Measurements from ENCODE around the gene SYT17. TPM values are rescaled to one million over a fixed set of nuclear protein-coding genes. Genes with fewer than 3 reads are reported as not detected.

The SYT17 gene
- total and polyA plus RNA-seq, 11 donors = 0.23 to 5.2 (median 0.66) TPM

- no peaks in the 10 kb centered on the region for H3K4me1 ChIP-seq
- H3K27ac ChIP-seq = no peak overlapping the region
- WGBS, 4 donors = 73 to 83% (median 78%) methylated on average over 8 of the region's 8 CpGs
- H3K27me3 ChIP-seq = no peaks in the 10 kb centered on the region
- intact Hi-C loops (cut with DNase I) = no loop called here
- H3K9me3 ChIP-seq = peaks cover 0 to 23% (median 8%) of the 10 kb centered on the region in 12 donors
- H3K36me3 ChIP-seq = peaks cover 0 to 2% (median 0%) of the 10 kb centered on the region in 9 donors
- H3K4me3 ChIP-seq = no peak overlapping the region
- no peak for TF ChIP-seq POLR2A (IDR thresholded peaks at IDR 0.05)
- no peak for TF ChIP-seq CTCF (IDR thresholded peaks at IDR 0.05)
- ATAC-seq (no peak), DNase-seq (no peak)
Measured at GRCh38 chr16:19231881-19232280, 63.8 kb downstream of the SYT17 start.

DNA sequence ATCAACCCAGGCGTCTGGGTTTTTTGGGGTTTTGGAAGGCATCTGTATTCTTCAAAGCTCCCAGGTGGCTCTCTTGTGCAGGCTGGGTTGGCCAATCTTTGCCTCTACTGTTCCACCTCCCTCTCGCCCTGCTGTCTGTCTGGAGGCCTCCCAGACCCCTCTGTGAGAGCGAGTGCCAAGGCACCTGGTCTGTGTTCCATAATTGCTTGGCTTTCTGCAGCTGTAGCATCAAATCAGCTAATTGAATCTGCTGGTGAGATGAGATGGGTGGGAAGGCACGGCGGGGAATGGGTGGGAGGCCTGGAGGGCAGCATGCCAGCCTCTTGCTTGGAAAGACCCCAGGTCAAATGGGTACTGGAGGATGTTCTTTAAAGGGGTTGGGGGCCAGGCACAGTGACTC lies 64.9 kb downstream of the SYT17 start:
- Histone ChIP-seq H3K27ac (no peak overlapping the region), H3K4me3 (no peak overlapping the region), H3K27me3 (no peaks in the 10 kb centered on the region), H3K9me3 (peaks cover 0 to 23% (median 8%) of the 10 kb centered on the region in 12 donors), H3K36me3 (no peaks in the 10 kb centered on the region), H3K4me1 (no peaks in the 10 kb centered on the region)
- intact Hi-C loops (cut with DNase I) = no loop called here
- WGBS, 4 donors = 81 to 90% (median 84%) methylated on average over 5 of the region's 5 CpGs
- DNase-seq (no peak), ATAC-seq (no peak)
- TF ChIP-seq CTCF (IDR thresholded peaks at IDR 0.05) = no peak
- TF ChIP-seq POLR2A (IDR thresholded peaks at IDR 0.05) = no peak

GRCh38 chr16:19235478-19235877 lies 67.4 kb downstream of the SYT17 start:
- no peaks in the 10 kb centered on the region for H3K4me1 ChIP-seq
- no peak overlapping the region for H3K27ac ChIP-seq
- no peak overlapping the region for H3K4me3 ChIP-seq
- ATAC-seq (no peak), DNase-seq (no peak)
- H3K36me3 ChIP-seq = no peaks in the 10 kb centered on the region
- peaks cover 0 to 23% (median 11%) of the 10 kb centered on the region in 12 donors for H3K9me3 ChIP-seq
- H3K27me3 ChIP-seq = no peaks in the 10 kb centered on the region
- WGBS, 4 donors = 85 to 89% (median 86%) methylated on average over 4 of the region's 4 CpGs
- TF ChIP-seq POLR2A (IDR thresholded peaks at IDR 0.05) = no peak
- intact Hi-C loops (cut with DNase I) = no loop called here

- WGBS, 4 donors = 95 to 99% (median 96%) methylated on average over 4 of the region's 4 CpGs
- no peaks in the 10 kb centered on the region for H3K4me1 ChIP-seq
- no peak for ATAC-seq
- no peaks in the 10 kb centered on the region for H3K36me3 ChIP-seq
- peaks cover 0 to 23% (median 12%) of the 10 kb centered on the region in 12 donors for H3K9me3 ChIP-seq
- H3K27ac ChIP-seq = no peak overlapping the region
- no peaks in the 10 kb centered on the region for H3K27me3 ChIP-seq
- no peak overlapping the region for H3K4me3 ChIP-seq
- DNase-seq = no peak
- no peak for TF ChIP-seq POLR2A (IDR thresholded peaks at IDR 0.05)
- no peak for TF ChIP-seq CTCF (IDR thresholded peaks at IDR 0.05)
- intact Hi-C loops (cut with DNase I) = no loop called here
Measured at GRCh38 chr16:19235886-19236285, 67.8 kb downstream of the SYT17 start.

DNA sequence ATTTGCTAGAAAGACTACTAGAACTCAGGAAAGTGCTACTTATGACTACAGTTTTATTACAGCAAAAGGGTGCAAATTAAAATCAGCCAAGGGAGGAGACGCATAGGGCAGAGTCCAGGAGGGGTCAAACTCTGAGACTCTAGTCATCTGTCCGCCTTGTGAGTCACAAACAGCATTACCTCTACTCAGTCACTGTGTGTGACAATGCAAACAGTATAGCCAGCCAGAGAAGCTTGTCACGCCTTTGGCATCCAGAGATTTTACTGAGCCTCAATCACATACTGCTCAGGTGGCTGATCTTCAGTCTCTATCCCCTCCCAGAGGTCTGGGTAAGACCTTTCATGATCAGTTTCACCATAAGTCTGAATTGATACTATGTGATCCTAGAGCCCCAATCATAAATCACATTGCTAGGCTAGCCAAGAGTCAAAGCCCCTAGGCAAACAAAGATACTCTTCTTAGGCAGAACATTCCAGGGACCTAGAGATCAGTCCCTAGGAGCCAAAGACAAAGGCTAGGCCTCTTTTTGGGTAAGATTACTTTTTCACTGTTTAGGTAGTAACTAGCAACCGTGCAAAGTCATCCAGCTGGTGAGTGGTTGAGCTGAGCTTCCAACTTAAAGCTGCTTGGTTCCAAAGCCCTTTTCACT lies 68.6 kb downstream of the SYT17 start:
- no peak for TF ChIP-seq CTCF (IDR thresholded peaks at IDR 0.05)
- no peak for TF ChIP-seq POLR2A (IDR thresholded peaks at IDR 0.05)
- DNase-seq (no peak), ATAC-seq (no peak)
- no peak overlapping the region for H3K27ac ChIP-seq
- H3K36me3 ChIP-seq = no peaks in the 10 kb centered on the region
- WGBS, 4 donors = 86 to 92% (median 89%) methylated on average over 4 of the region's 4 CpGs
- H3K4me3 ChIP-seq = no peak overlapping the region
- H3K4me1 ChIP-seq = no peaks in the 10 kb centered on the region
- intact Hi-C loops (cut with DNase I) = no loop called here
- H3K27me3 ChIP-seq = no peaks in the 10 kb centered on the region
- peaks cover 0 to 23% (median 12%) of the 10 kb centered on the region in 12 donors for H3K9me3 ChIP-seq
